Coronary artery (tissue), 2 donors: ENCODE data around the gene STRIP1.

Experiments used
- DNase-seq: peaks from one replicate; pipeline ENCODE4 v3.0.0-alpha.2; 2017; ENCODE audit warnings: low spot score
- H3K27ac ChIP-seq, 2 donors: fragments of 200-600 bp; sonication (generic); one replicate each; pipeline ENCODE4 v1.5.1; 2016 to 2019
- H3K4me3 ChIP-seq: fragments of 200-600 bp; sonication (generic); 2 replicates; pipeline ENCODE4 v1.5.1; 2016; ENCODE audit warnings: mild to moderate bottlenecking, moderate library complexity
- TF ChIP-seq, protein P1 (sequence below): fragments of 200-600 bp; sonication (generic); IDR thresholded peaks from one replicate; pipeline ENCODE4 v1.5.1; 2019; ENCODE audit warnings: antibody characterized with exemption

STRIP1 gene

GRCh38 chr1:110040548-110040947, 6.1 kb downstream of the STRIP1 start:
- Histone ChIP-seq H3K27ac (no peak overlapping the region), H3K4me3 (no peak overlapping the region)
- TF ChIP-seq, protein P1, sequence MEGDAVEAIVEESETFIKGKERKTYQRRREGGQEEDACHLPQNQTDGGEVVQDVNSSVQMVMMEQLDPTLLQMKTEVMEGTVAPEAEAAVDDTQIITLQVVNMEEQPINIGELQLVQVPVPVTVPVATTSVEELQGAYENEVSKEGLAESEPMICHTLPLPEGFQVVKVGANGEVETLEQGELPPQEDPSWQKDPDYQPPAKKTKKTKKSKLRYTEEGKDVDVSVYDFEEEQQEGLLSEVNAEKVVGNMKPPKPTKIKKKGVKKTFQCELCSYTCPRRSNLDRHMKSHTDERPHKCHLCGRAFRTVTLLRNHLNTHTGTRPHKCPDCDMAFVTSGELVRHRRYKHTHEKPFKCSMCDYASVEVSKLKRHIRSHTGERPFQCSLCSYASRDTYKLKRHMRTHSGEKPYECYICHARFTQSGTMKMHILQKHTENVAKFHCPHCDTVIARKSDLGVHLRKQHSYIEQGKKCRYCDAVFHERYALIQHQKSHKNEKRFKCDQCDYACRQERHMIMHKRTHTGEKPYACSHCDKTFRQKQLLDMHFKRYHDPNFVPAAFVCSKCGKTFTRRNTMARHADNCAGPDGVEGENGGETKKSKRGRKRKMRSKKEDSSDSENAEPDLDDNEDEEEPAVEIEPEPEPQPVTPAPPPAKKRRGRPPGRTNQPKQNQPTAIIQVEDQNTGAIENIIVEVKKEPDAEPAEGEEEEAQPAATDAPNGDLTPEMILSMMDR = no peak
- no peak for DNase-seq

GRCh38 chr1:110043016-110043415, 8.6 kb downstream of the STRIP1 start:
- DNase-seq = no peak
- H3K4me3 ChIP-seq = no peak overlapping the region
- no peak overlapping the region for H3K27ac ChIP-seq
- TF ChIP-seq, protein P1 = no peak

DNA sequence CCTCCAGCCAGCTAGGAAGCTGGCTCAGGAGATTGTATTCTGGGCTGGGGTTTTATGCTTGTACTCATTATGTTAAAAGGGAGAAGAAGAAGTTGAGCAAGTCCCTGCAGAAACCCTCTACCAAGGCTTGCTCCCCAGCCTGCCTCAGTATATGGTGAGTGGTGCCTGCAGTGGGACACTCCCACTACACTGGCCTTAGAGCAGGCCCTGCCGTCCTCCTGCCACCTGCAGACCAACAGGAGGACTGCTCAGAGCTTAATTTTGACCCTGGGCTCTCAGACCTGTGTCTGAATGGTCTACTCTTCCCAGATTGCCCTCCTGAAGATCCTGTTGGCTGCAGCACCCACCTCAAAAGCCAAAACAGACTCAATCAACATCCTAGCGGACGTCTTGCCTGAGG, 13.0 kb downstream of the STRIP1 start:
- no peak for DNase-seq
- no peak overlapping the region for H3K27ac ChIP-seq
- TF ChIP-seq, protein P1 = no peak
- no peak overlapping the region for H3K4me3 ChIP-seq

- Histone ChIP-seq H3K27ac (no peak overlapping the region), H3K4me3 (no peak overlapping the region)
- TF ChIP-seq, protein P1 = no peak
- no peak for DNase-seq
Measured at GRCh38 chr1:110048240-110048639, 13.8 kb downstream of the STRIP1 start.

GRCh38 chr1:110048923-110049601, 14.6 kb downstream of the STRIP1 start:
- DNase-seq = no peak
- Histone ChIP-seq H3K27ac (no peak overlapping the region), H3K4me3 (no peak overlapping the region)
- TF ChIP-seq, protein P1 = no peak

DNA sequence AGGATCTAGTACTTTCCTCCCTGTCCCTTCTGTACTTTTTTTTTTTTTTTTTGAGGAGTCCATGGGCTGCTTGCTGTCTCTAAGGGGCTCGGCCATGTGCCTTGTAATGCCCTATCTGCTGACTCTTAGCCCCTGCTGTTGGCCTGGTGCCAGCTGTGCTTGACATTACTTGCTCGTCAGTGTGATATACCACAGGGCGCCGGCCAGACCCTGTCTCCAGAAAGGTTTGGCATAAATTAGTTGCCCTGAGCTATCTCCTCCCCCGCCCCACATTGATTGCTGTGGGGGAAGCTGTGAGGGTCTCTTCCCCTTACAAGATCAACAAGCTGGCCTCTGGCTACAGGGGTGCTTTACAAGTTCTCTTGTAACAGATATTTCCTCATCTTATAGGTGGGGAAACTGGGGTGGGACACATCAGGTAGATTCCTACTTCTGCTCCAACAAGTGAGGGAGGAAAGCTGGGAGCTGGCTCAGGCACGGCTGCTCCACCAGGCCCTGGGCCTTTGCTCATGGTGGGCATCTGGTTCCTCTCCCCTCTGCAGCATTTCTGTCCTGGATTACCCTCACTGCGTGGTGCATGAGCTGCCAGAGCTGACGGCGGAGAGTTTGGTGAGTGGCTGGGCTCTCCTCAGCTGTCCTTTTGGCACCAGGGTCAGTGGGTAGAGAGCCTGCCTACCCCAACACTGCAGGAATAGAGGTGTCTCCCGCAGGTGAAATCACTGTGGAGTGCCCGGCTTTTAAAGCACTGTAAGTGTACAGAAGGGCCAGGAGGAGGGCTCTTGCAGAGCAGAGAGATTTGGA, 15.6 kb downstream of the STRIP1 start:
- Histone ChIP-seq H3K4me3 (no peak overlapping the region), H3K27ac (peak overlapping the region in 1 of 2 donors; percentile 22)
- DNase-seq = no peak
- TF ChIP-seq, protein P1 = no peak
